Measurements from ENCODE around the gene PAK1IP1.

GRCh38 chr6:10662742-10663141 lies 32.0 kb upstream of the PAK1IP1 start:
- TF ChIP-seq CTCF (IDR thresholded peaks at IDR 0.05; ENCODE audit: low read depth, low read length) (no peak), POLR2A (IDR thresholded peaks at IDR 0.05; ENCODE audit: extremely low read depth, insufficient read length) (no peak), MAX (IDR thresholded peaks at IDR 0.05; ENCODE audit: low read depth, low read length) (no peak)

Measured in NB4 (cell line).